ENCODE results near the gene EFNA3.

DNA sequence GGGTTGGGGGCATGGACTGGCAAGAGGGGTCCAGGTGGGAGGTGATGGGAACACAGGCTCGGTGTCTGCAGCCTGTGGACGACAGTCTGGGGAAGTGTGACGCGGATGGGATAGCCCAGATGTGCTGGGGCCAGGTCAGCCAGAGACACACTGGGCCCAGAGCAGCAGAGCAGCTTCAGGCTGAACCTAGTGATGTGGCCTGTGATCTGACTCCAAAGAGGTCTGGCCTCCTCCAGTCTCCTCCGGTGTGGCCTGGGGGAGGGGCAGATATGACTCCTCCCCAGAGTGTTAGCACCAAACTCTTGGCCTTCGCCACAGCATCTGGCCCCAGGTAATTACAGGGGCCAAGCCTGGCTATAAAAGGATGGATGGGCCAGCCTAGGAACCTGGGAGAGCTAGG is 13.5 kb downstream of the EFNA3 start:
- TF ChIP-seq, protein P1, sequence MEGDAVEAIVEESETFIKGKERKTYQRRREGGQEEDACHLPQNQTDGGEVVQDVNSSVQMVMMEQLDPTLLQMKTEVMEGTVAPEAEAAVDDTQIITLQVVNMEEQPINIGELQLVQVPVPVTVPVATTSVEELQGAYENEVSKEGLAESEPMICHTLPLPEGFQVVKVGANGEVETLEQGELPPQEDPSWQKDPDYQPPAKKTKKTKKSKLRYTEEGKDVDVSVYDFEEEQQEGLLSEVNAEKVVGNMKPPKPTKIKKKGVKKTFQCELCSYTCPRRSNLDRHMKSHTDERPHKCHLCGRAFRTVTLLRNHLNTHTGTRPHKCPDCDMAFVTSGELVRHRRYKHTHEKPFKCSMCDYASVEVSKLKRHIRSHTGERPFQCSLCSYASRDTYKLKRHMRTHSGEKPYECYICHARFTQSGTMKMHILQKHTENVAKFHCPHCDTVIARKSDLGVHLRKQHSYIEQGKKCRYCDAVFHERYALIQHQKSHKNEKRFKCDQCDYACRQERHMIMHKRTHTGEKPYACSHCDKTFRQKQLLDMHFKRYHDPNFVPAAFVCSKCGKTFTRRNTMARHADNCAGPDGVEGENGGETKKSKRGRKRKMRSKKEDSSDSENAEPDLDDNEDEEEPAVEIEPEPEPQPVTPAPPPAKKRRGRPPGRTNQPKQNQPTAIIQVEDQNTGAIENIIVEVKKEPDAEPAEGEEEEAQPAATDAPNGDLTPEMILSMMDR (IDR thresholded peaks at IDR 0.05), result no peak
- no peak for TF ChIP-seq POLR2A (IDR thresholded peaks at IDR 0.05)
